ENCODE results near the gene GLIS1. TPM values are rescaled to one million over a fixed set of nuclear protein-coding genes. Genes with fewer than 3 reads are reported as not detected.

The GLIS1 gene
- total RNA-seq, 1 experiment from 2014 or later = 0.39 TPM

- POLR2A ChIA-PET = no interaction called here
- Histone ChIP-seq H3K4me3 (replicated peaks in 1 of 2; ENCODE audit: low read depth in 1 of 2, low read length in 2 of 2) (no peak overlapping the region), H3K9ac (ENCODE audit: low read length) (no peak overlapping the region), H3K27me3 (ENCODE audit: insufficient read depth, low read length) (0 out of 2 replicates have a peak, but pooled peaks cover 6% of the 10 kb centered on the region), H3K36me3 (ENCODE audit: control insufficient read depth in 1 of 2, insufficient read depth in 2 of 2, low read length in 2 of 2) (no peaks in the 10 kb centered on the region), H3K4me2 (ENCODE audit: low read length) (no peak overlapping the region), H3K79me2 (ENCODE audit: insufficient read depth, low read length) (no peaks in the 10 kb centered on the region), H3K9me2 (ENCODE audit: insufficient read depth) (no peaks in the 10 kb centered on the region), H4K20me1 (ENCODE audit: insufficient read depth) (no peaks in the 10 kb centered on the region), H3K4me1 (ENCODE audit: control insufficient read depth in 1 of 2, insufficient read depth in 2 of 2, low read length in 2 of 2) (no peaks in the 10 kb centered on the region), H3K27ac (ENCODE audit: low read depth, low read length) (no peak overlapping the region), H3K9me3 (ENCODE audit: control insufficient read depth in 1 of 2, insufficient read depth in 1 of 2, low read depth in 1 of 2, low read length in 2 of 2) (no peaks in the 10 kb centered on the region), H2AFZ (ENCODE audit: low read depth, low read length, poor library complexity, severe bottlenecking) (no peak overlapping the region)
- TF ChIP-seq, protein P1, sequence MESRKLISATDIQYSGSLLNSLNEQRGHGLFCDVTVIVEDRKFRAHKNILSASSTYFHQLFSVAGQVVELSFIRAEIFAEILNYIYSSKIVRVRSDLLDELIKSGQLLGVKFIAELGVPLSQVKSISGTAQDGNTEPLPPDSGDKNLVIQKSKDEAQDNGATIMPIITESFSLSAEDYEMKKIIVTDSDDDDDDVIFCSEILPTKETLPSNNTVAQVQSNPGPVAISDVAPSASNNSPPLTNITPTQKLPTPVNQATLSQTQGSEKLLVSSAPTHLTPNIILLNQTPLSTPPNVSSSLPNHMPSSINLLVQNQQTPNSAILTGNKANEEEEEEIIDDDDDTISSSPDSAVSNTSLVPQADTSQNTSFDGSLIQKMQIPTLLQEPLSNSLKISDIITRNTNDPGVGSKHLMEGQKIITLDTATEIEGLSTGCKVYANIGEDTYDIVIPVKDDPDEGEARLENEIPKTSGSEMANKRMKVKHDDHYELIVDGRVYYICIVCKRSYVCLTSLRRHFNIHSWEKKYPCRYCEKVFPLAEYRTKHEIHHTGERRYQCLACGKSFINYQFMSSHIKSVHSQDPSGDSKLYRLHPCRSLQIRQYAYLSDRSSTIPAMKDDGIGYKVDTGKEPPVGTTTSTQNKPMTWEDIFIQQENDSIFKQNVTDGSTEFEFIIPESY (IDR thresholded peaks at IDR 0.05; ENCODE audit: extremely low read depth, insufficient replicate concordance, low read length) = no peak
- no peak for TF ChIP-seq SP1 (IDR thresholded peaks at IDR 0.05; ENCODE audit: low read depth)
- no peak for TF ChIP-seq SIN3A (IDR thresholded peaks at IDR 0.05; ENCODE audit: low read depth)
- TF ChIP-seq POLR2A (IDR thresholded peaks at IDR 0.05; ENCODE audit: borderline replicate concordance, extremely low read depth, insufficient read depth, insufficient read length) = no peak
- TF ChIP-seq, protein P2, sequence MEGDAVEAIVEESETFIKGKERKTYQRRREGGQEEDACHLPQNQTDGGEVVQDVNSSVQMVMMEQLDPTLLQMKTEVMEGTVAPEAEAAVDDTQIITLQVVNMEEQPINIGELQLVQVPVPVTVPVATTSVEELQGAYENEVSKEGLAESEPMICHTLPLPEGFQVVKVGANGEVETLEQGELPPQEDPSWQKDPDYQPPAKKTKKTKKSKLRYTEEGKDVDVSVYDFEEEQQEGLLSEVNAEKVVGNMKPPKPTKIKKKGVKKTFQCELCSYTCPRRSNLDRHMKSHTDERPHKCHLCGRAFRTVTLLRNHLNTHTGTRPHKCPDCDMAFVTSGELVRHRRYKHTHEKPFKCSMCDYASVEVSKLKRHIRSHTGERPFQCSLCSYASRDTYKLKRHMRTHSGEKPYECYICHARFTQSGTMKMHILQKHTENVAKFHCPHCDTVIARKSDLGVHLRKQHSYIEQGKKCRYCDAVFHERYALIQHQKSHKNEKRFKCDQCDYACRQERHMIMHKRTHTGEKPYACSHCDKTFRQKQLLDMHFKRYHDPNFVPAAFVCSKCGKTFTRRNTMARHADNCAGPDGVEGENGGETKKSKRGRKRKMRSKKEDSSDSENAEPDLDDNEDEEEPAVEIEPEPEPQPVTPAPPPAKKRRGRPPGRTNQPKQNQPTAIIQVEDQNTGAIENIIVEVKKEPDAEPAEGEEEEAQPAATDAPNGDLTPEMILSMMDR (IDR thresholded peaks at IDR 0.05 in 2 of 3, conservative IDR thresholded peaks at IDR 0.05 in 1 of 3; ENCODE audit: borderline replicate concordance in 1 of 3, insufficient read depth in 1 of 3, low read depth in 2 of 3, low read length in 2 of 3) = no peak
- TF ChIP-seq, protein P3, sequence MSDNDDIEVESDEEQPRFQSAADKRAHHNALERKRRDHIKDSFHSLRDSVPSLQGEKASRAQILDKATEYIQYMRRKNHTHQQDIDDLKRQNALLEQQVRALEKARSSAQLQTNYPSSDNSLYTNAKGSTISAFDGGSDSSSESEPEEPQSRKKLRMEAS (IDR thresholded peaks at IDR 0.05) = no peak
- TF ChIP-seq ZFX (IDR thresholded peaks at IDR 0.05) = no peak
- TF ChIP-seq EZH2 (IDR thresholded peaks at IDR 0.05) = no peak
- TF ChIP-seq, protein P4, sequence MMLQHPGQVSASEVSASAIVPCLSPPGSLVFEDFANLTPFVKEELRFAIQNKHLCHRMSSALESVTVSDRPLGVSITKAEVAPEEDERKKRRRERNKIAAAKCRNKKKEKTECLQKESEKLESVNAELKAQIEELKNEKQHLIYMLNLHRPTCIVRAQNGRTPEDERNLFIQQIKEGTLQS (IDR thresholded peaks at IDR 0.05) = no peak
- no peak for TF ChIP-seq ZNF274 (IDR thresholded peaks at IDR 0.05; ENCODE audit: low read depth, low read length)
- no peak for TF ChIP-seq FOSL1 (IDR thresholded peaks at IDR 0.05; ENCODE audit: low read depth)
- no peak for TF ChIP-seq SRF (IDR thresholded peaks at IDR 0.05; ENCODE audit: low read depth)
- TF ChIP-seq, protein P5, sequence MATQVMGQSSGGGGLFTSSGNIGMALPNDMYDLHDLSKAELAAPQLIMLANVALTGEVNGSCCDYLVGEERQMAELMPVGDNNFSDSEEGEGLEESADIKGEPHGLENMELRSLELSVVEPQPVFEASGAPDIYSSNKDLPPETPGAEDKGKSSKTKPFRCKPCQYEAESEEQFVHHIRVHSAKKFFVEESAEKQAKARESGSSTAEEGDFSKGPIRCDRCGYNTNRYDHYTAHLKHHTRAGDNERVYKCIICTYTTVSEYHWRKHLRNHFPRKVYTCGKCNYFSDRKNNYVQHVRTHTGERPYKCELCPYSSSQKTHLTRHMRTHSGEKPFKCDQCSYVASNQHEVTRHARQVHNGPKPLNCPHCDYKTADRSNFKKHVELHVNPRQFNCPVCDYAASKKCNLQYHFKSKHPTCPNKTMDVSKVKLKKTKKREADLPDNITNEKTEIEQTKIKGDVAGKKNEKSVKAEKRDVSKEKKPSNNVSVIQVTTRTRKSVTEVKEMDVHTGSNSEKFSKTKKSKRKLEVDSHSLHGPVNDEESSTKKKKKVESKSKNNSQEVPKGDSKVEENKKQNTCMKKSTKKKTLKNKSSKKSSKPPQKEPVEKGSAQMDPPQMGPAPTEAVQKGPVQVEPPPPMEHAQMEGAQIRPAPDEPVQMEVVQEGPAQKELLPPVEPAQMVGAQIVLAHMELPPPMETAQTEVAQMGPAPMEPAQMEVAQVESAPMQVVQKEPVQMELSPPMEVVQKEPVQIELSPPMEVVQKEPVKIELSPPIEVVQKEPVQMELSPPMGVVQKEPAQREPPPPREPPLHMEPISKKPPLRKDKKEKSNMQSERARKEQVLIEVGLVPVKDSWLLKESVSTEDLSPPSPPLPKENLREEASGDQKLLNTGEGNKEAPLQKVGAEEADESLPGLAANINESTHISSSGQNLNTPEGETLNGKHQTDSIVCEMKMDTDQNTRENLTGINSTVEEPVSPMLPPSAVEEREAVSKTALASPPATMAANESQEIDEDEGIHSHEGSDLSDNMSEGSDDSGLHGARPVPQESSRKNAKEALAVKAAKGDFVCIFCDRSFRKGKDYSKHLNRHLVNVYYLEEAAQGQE (IDR thresholded peaks at IDR 0.05; ENCODE audit: low read depth) = no peak
- no peak for TF ChIP-seq POLR2AphosphoS5 (IDR thresholded peaks at IDR 0.05; ENCODE audit: low read depth, low read length)
- TF ChIP-seq RAD21 (IDR thresholded peaks at IDR 0.05; ENCODE audit: low read depth) = no peak
- RAD21 ChIA-PET (ENCODE audit: low non-redundant PET in 1 of 2, low total read pairs in 2 of 2, uncharacterized antibody in 2 of 2, unreplicated experiment in 2 of 2) = no interaction called here
- CTCF ChIA-PET = no interaction called here
- intact Hi-C loops (cut with micrococcal nuclease) = no loop called here
- ATAC-seq (no peak), DNase-seq (ENCODE audit: low read depth, low spot score) (no peak)
- no TSS peak for BruUV-seq (replicated peaks)
Measured at GRCh38 chr1:53704304-53704703, 34.7 kb downstream of the GLIS1 start.
